ENCODE results near the gene FOXQ1. TPM values are rescaled to one million over a fixed set of nuclear protein-coding genes. Genes with fewer than 3 reads are reported as not detected.

The FOXQ1 gene, protein sequence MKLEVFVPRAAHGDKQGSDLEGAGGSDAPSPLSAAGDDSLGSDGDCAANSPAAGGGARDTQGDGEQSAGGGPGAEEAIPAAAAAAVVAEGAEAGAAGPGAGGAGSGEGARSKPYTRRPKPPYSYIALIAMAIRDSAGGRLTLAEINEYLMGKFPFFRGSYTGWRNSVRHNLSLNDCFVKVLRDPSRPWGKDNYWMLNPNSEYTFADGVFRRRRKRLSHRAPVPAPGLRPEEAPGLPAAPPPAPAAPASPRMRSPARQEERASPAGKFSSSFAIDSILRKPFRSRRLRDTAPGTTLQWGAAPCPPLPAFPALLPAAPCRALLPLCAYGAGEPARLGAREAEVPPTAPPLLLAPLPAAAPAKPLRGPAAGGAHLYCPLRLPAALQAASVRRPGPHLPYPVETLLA
- total RNA-seq (10 to 100 TPM in 4 of 5 donors, not detected in 1; 13.4 to 97.7 (median 38.2) TPM), polyA plus RNA-seq (10 to 100 TPM; 11.7 to 95.6 (median 17.4) TPM)
- long read RNA-seq, donor 1, transcript FOXQ1-201 (1 exons, 2,309 nt): major isoform, 65 of 71 reads
- long read RNA-seq, donor 1, partial matches to known transcripts: 6 of 71 reads
- long read RNA-seq, donor 1, other reads (novel, unspliced or antisense): 0 of 71 reads
- long read RNA-seq, donor 2, transcript FOXQ1-201 (1 exons, 2,309 nt): major isoform, 38 of 38 reads
- long read RNA-seq, donor 2, partial matches to known transcripts: 0 of 38 reads
- long read RNA-seq, donor 2, other reads (novel, unspliced or antisense): 0 of 38 reads
- long read RNA-seq, donor 3, transcript FOXQ1-201 (1 exons, 2,309 nt): major isoform, 69 of 69 reads
- long read RNA-seq, donor 3, partial matches to known transcripts: 0 of 69 reads
- long read RNA-seq, donor 3, other reads (novel, unspliced or antisense): 0 of 69 reads
- long read RNA-seq, donor 4, transcript FOXQ1-201 (1 exons, 2,309 nt): major isoform, 7 of 7 reads
- long read RNA-seq, donor 4, partial matches to known transcripts: 0 of 7 reads
- long read RNA-seq, donor 4, other reads (novel, unspliced or antisense): 0 of 7 reads
- long read RNA-seq, donor 5, transcript FOXQ1-201 (1 exons, 2,309 nt): major isoform, 81 of 81 reads
- long read RNA-seq, donor 5, partial matches to known transcripts: 0 of 81 reads
- long read RNA-seq, donor 5, other reads (novel, unspliced or antisense): 0 of 81 reads
- long read RNA-seq, donor 6, transcript FOXQ1-201 (1 exons, 2,309 nt): major isoform, 187 of 187 reads
- long read RNA-seq, donor 6, partial matches to known transcripts: 0 of 187 reads
- long read RNA-seq, donor 6, other reads (novel, unspliced or antisense): 0 of 187 reads
- long read RNA-seq, donor 7, transcript FOXQ1-201 (1 exons, 2,309 nt): major isoform, 58 of 58 reads
- long read RNA-seq, donor 7, partial matches to known transcripts: 0 of 58 reads
- long read RNA-seq, donor 7, other reads (novel, unspliced or antisense): 0 of 58 reads
- long read RNA-seq, donor 8, transcript FOXQ1-201 (1 exons, 2,309 nt): major isoform, 85 of 85 reads
- long read RNA-seq, donor 8, partial matches to known transcripts: 0 of 85 reads
- long read RNA-seq, donor 8, other reads (novel, unspliced or antisense): 0 of 85 reads
- long read RNA-seq, donor 9, transcript FOXQ1-201 (1 exons, 2,309 nt): major isoform, 96 of 96 reads
- long read RNA-seq, donor 9, partial matches to known transcripts: 0 of 96 reads
- long read RNA-seq, donor 9, other reads (novel, unspliced or antisense): 0 of 96 reads
- long read RNA-seq, donor 10, transcript FOXQ1-201 (1 exons, 2,309 nt): major isoform, 20 of 20 reads
- long read RNA-seq, donor 10, partial matches to known transcripts: 0 of 20 reads
- long read RNA-seq, donor 10, other reads (novel, unspliced or antisense): 0 of 20 reads

DNA sequence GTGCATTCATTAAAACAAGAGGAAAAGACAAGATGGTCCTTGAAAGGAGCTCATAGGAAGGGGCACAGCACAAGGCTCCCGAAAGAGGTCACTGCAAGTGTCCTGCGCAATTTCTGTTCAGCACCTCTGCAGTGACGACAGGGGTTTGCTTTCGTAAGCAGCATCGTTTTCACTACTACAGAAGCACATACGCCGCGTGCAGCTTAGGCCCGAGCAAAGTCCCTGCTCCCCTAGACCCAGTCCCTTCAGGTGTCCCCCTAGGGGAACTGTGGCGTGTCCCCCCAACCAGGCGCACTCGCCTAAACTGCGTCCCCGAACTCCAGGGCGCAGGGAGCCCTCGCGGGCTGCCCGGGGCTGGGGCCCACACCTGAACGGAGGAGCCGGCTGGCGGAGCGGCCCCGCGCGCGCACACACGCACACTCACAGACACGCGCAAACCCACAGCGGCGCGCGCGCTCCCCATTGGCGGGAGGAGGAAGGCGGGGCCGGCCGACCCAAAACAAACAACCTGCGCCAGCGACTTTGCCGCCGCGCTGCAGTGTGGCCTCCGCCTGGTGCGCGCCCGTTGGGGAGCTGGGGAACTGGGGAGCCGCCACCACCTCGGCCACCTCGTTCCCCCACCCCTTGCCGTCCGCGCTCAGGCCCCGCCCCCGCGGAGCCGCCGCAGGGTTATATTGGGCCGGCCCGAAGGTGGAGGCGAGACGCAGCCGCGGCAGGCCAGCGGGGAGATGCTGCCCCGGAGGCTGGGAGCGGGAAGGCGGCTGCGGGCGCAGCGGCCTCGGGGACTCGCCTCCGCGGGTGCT lies at the start of gene FOXQ1:
Gene FOXQ1, plus strand, starts transcription at position 699 of the 803 bp plus-strand sequence. CDS start 607 bp downstream, outside the sequence.
- TF ChIP-seq POLR2AphosphoS5 (IDR thresholded peaks at IDR 0.05) (peak; percentile 61 to 99 (median 97)), POLR2A (IDR thresholded peaks at IDR 0.05) (peak in 2 of 4 donors; percentile 39 to 90), EP300 (IDR thresholded peaks at IDR 0.05) (no peak)
- TF ChIP-seq, protein P1, sequence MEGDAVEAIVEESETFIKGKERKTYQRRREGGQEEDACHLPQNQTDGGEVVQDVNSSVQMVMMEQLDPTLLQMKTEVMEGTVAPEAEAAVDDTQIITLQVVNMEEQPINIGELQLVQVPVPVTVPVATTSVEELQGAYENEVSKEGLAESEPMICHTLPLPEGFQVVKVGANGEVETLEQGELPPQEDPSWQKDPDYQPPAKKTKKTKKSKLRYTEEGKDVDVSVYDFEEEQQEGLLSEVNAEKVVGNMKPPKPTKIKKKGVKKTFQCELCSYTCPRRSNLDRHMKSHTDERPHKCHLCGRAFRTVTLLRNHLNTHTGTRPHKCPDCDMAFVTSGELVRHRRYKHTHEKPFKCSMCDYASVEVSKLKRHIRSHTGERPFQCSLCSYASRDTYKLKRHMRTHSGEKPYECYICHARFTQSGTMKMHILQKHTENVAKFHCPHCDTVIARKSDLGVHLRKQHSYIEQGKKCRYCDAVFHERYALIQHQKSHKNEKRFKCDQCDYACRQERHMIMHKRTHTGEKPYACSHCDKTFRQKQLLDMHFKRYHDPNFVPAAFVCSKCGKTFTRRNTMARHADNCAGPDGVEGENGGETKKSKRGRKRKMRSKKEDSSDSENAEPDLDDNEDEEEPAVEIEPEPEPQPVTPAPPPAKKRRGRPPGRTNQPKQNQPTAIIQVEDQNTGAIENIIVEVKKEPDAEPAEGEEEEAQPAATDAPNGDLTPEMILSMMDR (IDR thresholded peaks at IDR 0.05): no peak
- intact Hi-C loops (cut with DNase I; ENCODE audit: low total_unique reads): no loop called here
- Histone ChIP-seq H3K4me1 (peaks cover 5 to 45% (median 37%) of the 10 kb centered on the region in 4 donors), H3K4me3 (peak within 1 kb of the TSS; percentile 51 to 64 (median 54)), H3K27ac (peak within 1 kb of the TSS; percentile 83 to 94 (median 88)), H3K36me3 (no peaks in the 10 kb centered on the region), H3K27me3 (peaks cover 0 to 73% (median 30%) of the 10 kb centered on the region in 3 donors), H3K9me3 (no peaks in the 10 kb centered on the region)
- peak; percentile 94 to 96 for DNase-seq
- WGBS, 5 donors: 1 to 3% (median 1%) methylated on average over 19 to 75 of the region's 75 CpGs

DNA sequence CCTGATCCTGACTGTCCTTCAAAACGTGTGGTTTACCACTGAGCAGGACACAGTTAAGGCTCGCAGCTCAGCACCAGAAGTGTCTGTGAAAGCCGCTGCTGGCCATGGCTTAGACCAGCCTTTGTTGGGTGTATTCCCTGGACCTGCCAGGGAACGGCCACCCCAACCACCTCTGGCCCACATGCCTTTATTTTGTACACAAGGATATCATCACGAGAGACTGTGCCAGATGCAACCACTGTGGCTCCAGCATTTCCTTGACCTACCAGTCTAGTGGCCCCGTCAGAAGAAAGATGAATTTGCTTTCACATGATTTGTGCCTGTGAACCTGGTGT lies 49.2 kb upstream of the FOXQ1 start:
- no peak overlapping the region for H3K4me3 ChIP-seq
- no peaks in the 10 kb centered on the region for H3K27me3 ChIP-seq
- no peak for TF ChIP-seq EP300 (IDR thresholded peaks at IDR 0.05)
- no peak for TF ChIP-seq POLR2A (IDR thresholded peaks at IDR 0.05)
- TF ChIP-seq, protein P1 (IDR thresholded peaks at IDR 0.05): no peak
- no peak for TF ChIP-seq POLR2AphosphoS5 (IDR thresholded peaks at IDR 0.05)
- no peaks in the 10 kb centered on the region for H3K9me3 ChIP-seq
- H3K36me3 ChIP-seq: no peaks in the 10 kb centered on the region
- H3K4me1 ChIP-seq: peaks cover 0 to 12% (median 0%) of the 10 kb centered on the region in 4 donors
- DNase-seq: no peak
- intact Hi-C loops (cut with DNase I; ENCODE audit: low total_unique reads): no loop called here
- no peak overlapping the region for H3K27ac ChIP-seq
- 74 to 85% (median 76%) methylated on average over 6 of the region's 6 CpGs for WGBS, 5 donors

DNA sequence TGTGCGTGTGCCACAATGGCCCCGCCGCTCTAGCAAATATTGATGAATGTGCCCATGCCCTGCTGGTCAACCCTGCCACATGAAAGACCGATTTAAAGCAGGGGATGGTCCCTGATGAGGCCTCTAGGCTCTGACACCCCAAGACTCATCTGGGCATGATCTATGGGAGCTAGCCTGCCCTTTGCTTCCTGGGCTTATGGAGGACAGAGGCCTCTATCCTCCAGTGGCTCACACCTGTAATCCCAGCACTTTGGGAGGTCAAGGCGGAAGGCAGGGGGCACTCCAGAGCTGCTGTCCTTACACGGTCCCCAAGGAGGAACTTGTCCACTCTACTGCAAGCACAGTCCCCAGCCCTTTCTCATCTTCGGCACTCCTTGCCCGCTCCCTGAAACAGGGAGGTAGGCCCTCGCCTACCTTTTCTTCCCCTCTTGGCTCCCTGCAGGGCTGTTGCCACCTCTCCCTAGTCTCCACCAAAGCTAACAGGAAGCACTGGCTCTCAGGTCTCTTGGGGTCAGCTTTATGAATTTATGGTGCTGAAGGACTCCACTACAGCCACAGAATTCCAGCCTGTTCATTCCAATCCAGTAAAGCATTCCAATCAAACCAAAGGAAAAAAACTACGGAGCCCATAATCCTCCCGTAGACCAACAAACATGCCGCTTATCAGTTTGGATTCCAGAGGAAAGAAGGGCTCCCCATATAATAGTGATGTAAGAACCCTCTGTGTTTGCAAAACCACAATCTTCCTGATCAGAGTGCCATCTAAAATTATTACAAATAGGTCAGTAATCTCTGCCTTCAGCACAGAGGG lies 48.7 kb upstream of the FOXQ1 start:
- TF ChIP-seq POLR2A (IDR thresholded peaks at IDR 0.05): no peak
- no peak for TF ChIP-seq EP300 (IDR thresholded peaks at IDR 0.05)
- TF ChIP-seq, protein P1 (IDR thresholded peaks at IDR 0.05): no peak
- TF ChIP-seq POLR2AphosphoS5 (IDR thresholded peaks at IDR 0.05): no peak
- no peaks in the 10 kb centered on the region for H3K27me3 ChIP-seq
- intact Hi-C loops (cut with DNase I; ENCODE audit: low total_unique reads): no loop called here
- 75 to 87% (median 78%) methylated on average over 11 to 12 of the region's 12 CpGs for WGBS, 5 donors
- peaks cover 0 to 12% (median 0%) of the 10 kb centered on the region in 4 donors for H3K4me1 ChIP-seq
- no peaks in the 10 kb centered on the region for H3K9me3 ChIP-seq
- H3K27ac ChIP-seq: no peak overlapping the region
- no peaks in the 10 kb centered on the region for H3K36me3 ChIP-seq
- DNase-seq: no peak
- H3K4me3 ChIP-seq: no peak overlapping the region

All from stomach (tissue), 19 donors.